K562 (cell line): ENCODE data around the gene RARA. TPM values are rescaled to one million over a fixed set of nuclear protein-coding genes. Genes with fewer than 3 reads are reported as not detected.

Experiments used
- BCOR ChIP-seq: fragments of 450-650 bp; IDR thresholded peaks from 2 replicates; pipeline ENCODE4 v1.6.1; 2016
- DPF2 ChIP-seq: fragments of 450-650 bp; IDR thresholded peaks from 2 replicates; pipeline ENCODE4 v1.6.1; 2016
- E2F4 ChIP-seq: sonication (generic); formaldehyde crosslinking; IDR thresholded peaks from 2 replicates; pipeline ENCODE4 v1.8.0; 2022; ENCODE audit warnings: mild to moderate bottlenecking, low read depth, missing genetic modification reagents
- FOS ChIP-seq: IDR thresholded peaks from 3 replicates; pipeline ENCODE4 v1.6.1; 2011; ENCODE audit not compliant: insufficient read length; ENCODE audit errors: extremely low read depth
- GTF2F1 ChIP-seq: IDR thresholded peaks from 2 replicates; pipeline ENCODE4 v1.6.1; 2011; ENCODE audit warnings: low read depth, low read length, improper control_type of control experiment
- HNRNPH1 ChIP-seq: fragments of 200-400 bp; formaldehyde crosslinking; optimal IDR thresholded peaks from 2 replicates; pipeline ENCODE3; 2017; ENCODE audit warnings: low read depth, mild to moderate bottlenecking, low read length, moderate library complexity
- ILK ChIP-seq: fragments of 450-650 bp; IDR thresholded peaks from 2 replicates; pipeline ENCODE4 v1.6.1; 2016; ENCODE audit warnings: missing genetic modification characterization, low read depth, mild to moderate bottlenecking, missing compliant biosample characterization, moderate library complexity, borderline replicate concordance
- IRF9 ChIP-seq: fragments of 450-650 bp; IDR thresholded peaks from 2 replicates; pipeline ENCODE4 v1.6.1; 2016; ENCODE audit warnings: missing biosample characterization, missing genetic modification characterization
- JUNB ChIP-seq: fragments of 450-650 bp; formaldehyde crosslinking; conservative IDR thresholded peaks from 2 replicates; pipeline ENCODE4 v1.4.0; 2020; ENCODE audit warnings: mild to moderate bottlenecking
- KHSRP ChIP-seq: fragments of 450-650 bp; IDR thresholded peaks from 2 replicates; pipeline ENCODE4 v1.6.1; 2017
- NR0B1 ChIP-seq: fragments of 450-650 bp; IDR thresholded peaks from one replicate; pipeline ENCODE4 v1.6.1; 2018; ENCODE audit warnings: mild to moderate bottlenecking, moderate library complexity; ENCODE audit not compliant: partially characterized antibody
- NR3C1 ChIP-seq: sonication (generic); formaldehyde crosslinking; IDR thresholded peaks from 2 replicates; pipeline ENCODE4 v1.8.1; 2022; ENCODE audit warnings: missing genetic modification reagents
- POLR2G ChIP-seq: fragments of 200-400 bp; formaldehyde crosslinking; IDR thresholded peaks from 2 replicates; pipeline ENCODE4 v1.6.1; 2017; ENCODE audit warnings: low read depth, mild to moderate bottlenecking, antibody characterized with exemption, low read length, moderate library complexity
- SMC3 ChIP-seq: conservative IDR thresholded peaks from 2 replicates; pipeline ENCODE4 v1.6.1; 2011; ENCODE audit warnings: low read depth, low read length, improper control_type of control experiment; ENCODE audit not compliant: insufficient read depth
- SREBF1 ChIP-seq: fragments of 150-350 bp; IDR thresholded peaks from 2 replicates; pipeline ENCODE4 v1.6.1; 2014; ENCODE audit warnings: antibody characterized with exemption, low read depth, low read length, borderline replicate concordance
- TARDBP ChIP-seq: fragments of 450-650 bp; IDR thresholded peaks from 2 replicates; pipeline ENCODE4 v1.6.1; 2016
- TEAD4 ChIP-seq, 2 experiments: sonication (generic) in 1 of 2; formaldehyde crosslinking in 1 of 2; IDR thresholded peaks; 2 replicates each; pipeline versions ENCODE4 v1.6.1 to v1.8.0; 2012 to 2022; ENCODE audit warnings: borderline replicate concordance in 1 of 2, inconsistent platforms in 1 of 2, low read length in 1 of 2, mild to moderate bottlenecking in 1 of 2, missing genetic modification reagents in 1 of 2
- TGIF2 ChIP-seq: sonication (generic); formaldehyde crosslinking; IDR thresholded peaks from 2 replicates; pipeline ENCODE4 v1.8.1; 2022; ENCODE audit warnings: mild to moderate bottlenecking, missing genetic modification reagents, moderate library complexity
- XRCC3 ChIP-seq: fragments of 450-650 bp; IDR thresholded peaks from 2 replicates; pipeline ENCODE4 v1.6.1; 2017; ENCODE audit warnings: mild to moderate bottlenecking, moderate library complexity
- ZBTB1 ChIP-seq: sonication (generic); formaldehyde crosslinking; IDR thresholded peaks from 2 replicates; pipeline ENCODE4 v1.8.1; 2023; ENCODE audit warnings: missing genetic modification reagents, low read depth, mild to moderate bottlenecking, borderline replicate concordance
- ZBTB9 ChIP-seq: fragments of 450-650 bp; formaldehyde crosslinking; IDR thresholded peaks from 2 replicates; pipeline ENCODE4 v1.4.0; 2020; ENCODE audit warnings: mild to moderate bottlenecking, moderate library complexity
- ZEB2 ChIP-seq: fragments of 450-650 bp; IDR thresholded peaks from 2 replicates; pipeline ENCODE4 v1.6.1; 2016
- ZFX ChIP-seq: sonication (generic); formaldehyde crosslinking; IDR thresholded peaks from 2 replicates; pipeline ENCODE4 v1.8.0; 2022; ENCODE audit warnings: mild to moderate bottlenecking, missing genetic modification reagents, moderate library complexity
- ZNF57 ChIP-seq: fragments of 450-650 bp; formaldehyde crosslinking; IDR thresholded peaks from 2 replicates; pipeline ENCODE4 v1.4.0; 2020; ENCODE audit warnings: mild to moderate bottlenecking, moderate library complexity
- ZNF668 ChIP-seq: fragments of 250-450 bp; sonication (Bioruptor Pico); IDR thresholded peaks from 2 replicates; pipeline ENCODE4 v1.8.0; 2022; ENCODE audit warnings: mild to moderate bottlenecking, inconsistent platforms
- ZNF75A ChIP-seq: fragments of 450-650 bp; formaldehyde crosslinking; IDR thresholded peaks from 2 replicates; pipeline ENCODE4 v1.4.0; 2020; ENCODE audit warnings: mild to moderate bottlenecking
- polyA plus RNA-seq, 8 experiments: library from polyadenylated mRNA; depleted of rRNA in 4 of 8; stranded (reverse) in 5 of 8; unstranded in 3 of 8; fragments of >200 nt; fragmentation: Nextera tagmentation in 2 of 8; fragmentation: Illumina TruSeq in 1 of 8; extraction: Ambion mirVana in 2 of 8; extraction: Trizol in 1 of 8; gene quantifications; 2 replicates each; pipeline versions ENCODE4 v1.2.1 to v1.2.3, GENCODE V29; 2011 to 2014; ENCODE audit warnings: inconsistent platforms in 1 of 8, missing spikeins in 1 of 8
- total RNA-seq, 7 experiments: library from RNA; depleted of rRNA in 6 of 7; stranded (reverse); fragments of >200 nt in 6 of 7; fragmentation: Illumina TruSeq in 2 of 7; extraction: Trizol in 2 of 7; gene quantifications; 2 replicates each; pipeline versions ENCODE4 v1.2.1 to v1.2.3, GENCODE V29; 2011 to 2021; ENCODE audit warnings: low replicate concordance in 1 of 7

RARA gene
- total and polyA plus RNA-seq, 9 of the 15 experiments (the other 6 are each of a cell fraction or from before 2014, with no cell fraction given), result 0.10 to 28.0 (median 7.9) TPM

GRCh38 chr17:40317880-40318829 lies 9.2 kb downstream of the RARA start (continued):
- TF ChIP-seq ZBTB1 (CRISPR knock-in tag) (no peak), BCOR (no peak), KHSRP (no peak), TGIF2 (CRISPR knock-in tag) (no peak), TARDBP (no peak), TEAD4 (IDR thresholded peaks at IDR 0.05; ENCODE audit: low read length) (no peak), TEAD4 (CRISPR knock-in tag; IDR thresholded peaks at IDR 0.05; ENCODE audit: borderline replicate concordance) (no peak), POLR2G (peak; percentile 88), ZNF57 (no peak), NR0B1 (no peak), ZEB2 (no peak), ZBTB9 (CRISPR knock-in tag) (no peak), FOS (peak; percentile 53), ZNF75A (CRISPR knock-in tag) (no peak), ZNF668 (no peak), DPF2 (no peak), IRF9 (tag) (no peak), GTF2F1 (no peak), HNRNPH1 (no peak), E2F4 (CRISPR knock-in tag) (no peak), ILK (tag) (no peak), SREBF1 (no peak), XRCC3 (no peak), NR3C1 (no peak), SMC3 (no peak), JUNB (CRISPR knock-in tag) (no peak), ZFX (no peak)
